SK-N-DZ (cell line): Measurements from ENCODE around the gene ANLN.

Source experiments
- DNase-seq: peaks from one replicate; pipeline ENCODE4 v3.0.0-alpha.2; 2015; ENCODE audit warnings: low spot score

Gene ANLN

GRCh38 chr7:36409180-36409579 is 19.5 kb downstream of the ANLN start:
- DNase-seq = no peak

- no peak for DNase-seq
These were observed 25.5 kb downstream of the ANLN start for GRCh38 chr7:36415144-36415543.

GRCh38 chr7:36416251-36416650 is 26.6 kb downstream of the ANLN start:
- no peak for DNase-seq

GRCh38 chr7:36420307-36420706 is 30.6 kb downstream of the ANLN start:
- no peak for DNase-seq

- no peak for DNase-seq
These were observed 32.4 kb downstream of the ANLN start for GRCh38 chr7:36422072-36422471.

GRCh38 chr7:36423633-36424032 is 34.0 kb downstream of the ANLN start:
- peak; percentile 45 for DNase-seq

GRCh38 chr7:36430186-36430585 is 40.5 kb downstream of the ANLN start:
- DNase-seq = no peak

GRCh38 chr7:36430881-36431280 is 41.2 kb downstream of the ANLN start:
- DNase-seq = no peak

GRCh38 chr7:36438211-36438610 is 48.5 kb downstream of the ANLN start:
- DNase-seq = no peak

- DNase-seq = no peak
These were observed 50.0 kb downstream of the ANLN start for GRCh38 chr7:36439624-36440023.

GRCh38 chr7:36440880-36441279 is 51.2 kb downstream of the ANLN start:
- DNase-seq = no peak

- DNase-seq = no peak
These were observed 51.8 kb downstream of the ANLN start for GRCh38 chr7:36441344-36442022.

GRCh38 chr7:36448781-36449379 is 59.2 kb downstream of the ANLN start:
- no peak for DNase-seq

- DNase-seq = no peak
These were observed 60.0 kb downstream of the ANLN start for GRCh38 chr7:36449685-36450084.

GRCh38 chr7:36453769-36454168 is 64.1 kb downstream of the ANLN start:
- DNase-seq = no peak

- no peak for DNase-seq
These were observed 66.0 kb downstream of the ANLN start for GRCh38 chr7:36455646-36456045.

GRCh38 chr7:36456138-36456537 is 66.5 kb downstream of the ANLN start:
- no peak for DNase-seq

- DNase-seq = no peak
These were observed 66.9 kb downstream of the ANLN start for GRCh38 chr7:36456548-36456947.

GRCh38 chr7:36459236-36459960 is 69.7 kb downstream of the ANLN start:
- DNase-seq = no peak

GRCh38 chr7:36460811-36461429 is 71.3 kb downstream of the ANLN start:
- DNase-seq = no peak

GRCh38 chr7:36462551-36463137 is 73.0 kb downstream of the ANLN start:
- no peak for DNase-seq

GRCh38 chr7:36464271-36464670 is 74.6 kb downstream of the ANLN start:
- DNase-seq = no peak
